GM12874 (cell line): ENCODE data around the gene ITPRIP.

Source experiments
- CTCF ChIP-seq: IDR thresholded peaks from 2 replicates; pipeline ENCODE4 v1.5.1; 2011; ENCODE audit warnings: low read depth, mild to moderate bottlenecking, control low read depth, low read length, moderate library complexity; ENCODE audit not compliant: insufficient read depth

Gene ITPRIP

DNA sequence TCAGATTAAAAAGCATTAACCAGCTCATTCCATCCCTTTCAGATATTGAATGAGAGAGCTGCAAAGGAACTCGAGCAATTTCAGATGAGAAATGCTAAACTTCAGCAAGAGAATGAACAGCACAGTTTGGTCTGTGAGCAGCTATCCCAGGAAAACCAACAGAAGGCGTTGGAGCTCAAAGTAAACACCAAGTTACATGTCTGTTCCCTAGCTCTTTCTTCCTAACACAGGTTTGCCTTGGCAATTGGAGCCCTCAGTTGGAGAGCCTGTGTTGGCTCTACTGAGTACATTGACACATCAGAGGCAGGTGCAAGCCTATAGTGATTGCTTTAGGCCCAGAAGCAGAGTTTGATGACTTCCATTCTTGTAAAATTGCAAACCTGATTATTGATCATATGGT, 30.1 kb upstream of the ITPRIP start:
- TF ChIP-seq CTCF, result no peak

DNA sequence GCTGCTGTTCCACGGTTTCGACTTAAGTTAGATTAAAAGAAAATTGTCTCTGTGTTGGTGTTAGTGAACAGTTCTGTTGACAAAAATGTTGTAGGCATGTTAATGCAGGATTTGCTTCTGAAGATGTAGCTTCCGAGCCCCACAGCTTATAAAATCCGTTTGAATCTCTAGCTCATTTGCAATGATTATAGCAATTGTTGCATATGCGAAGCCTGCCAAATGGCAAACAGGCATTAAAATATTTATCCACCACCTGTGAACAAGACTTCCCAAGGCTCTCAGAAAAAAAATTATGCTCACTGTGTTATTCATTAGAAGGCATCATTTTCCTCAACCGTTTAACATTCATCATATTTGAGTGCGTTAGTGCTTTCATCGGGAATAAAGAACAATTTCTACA, 29.6 kb upstream of the ITPRIP start:
- no peak for TF ChIP-seq CTCF

DNA sequence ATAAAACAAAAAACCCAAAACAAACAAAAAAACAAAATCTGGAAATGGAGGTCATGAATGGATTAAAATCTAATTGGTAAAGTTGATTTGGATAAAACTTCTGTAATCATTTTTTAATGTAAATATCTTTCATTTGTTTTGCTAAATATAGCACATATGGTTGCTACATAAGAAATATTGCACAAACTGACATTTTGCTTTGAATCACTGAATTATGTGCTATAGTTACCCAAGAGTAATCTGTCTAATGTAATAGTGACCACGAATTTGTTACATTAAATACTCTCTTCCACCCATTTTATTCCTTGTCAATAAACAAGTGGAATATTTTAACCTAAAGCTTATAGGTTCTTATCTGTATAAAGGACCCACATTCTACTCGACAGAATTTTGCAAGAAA, 21.5 kb upstream of the ITPRIP start:
- TF ChIP-seq CTCF, result no peak

DNA sequence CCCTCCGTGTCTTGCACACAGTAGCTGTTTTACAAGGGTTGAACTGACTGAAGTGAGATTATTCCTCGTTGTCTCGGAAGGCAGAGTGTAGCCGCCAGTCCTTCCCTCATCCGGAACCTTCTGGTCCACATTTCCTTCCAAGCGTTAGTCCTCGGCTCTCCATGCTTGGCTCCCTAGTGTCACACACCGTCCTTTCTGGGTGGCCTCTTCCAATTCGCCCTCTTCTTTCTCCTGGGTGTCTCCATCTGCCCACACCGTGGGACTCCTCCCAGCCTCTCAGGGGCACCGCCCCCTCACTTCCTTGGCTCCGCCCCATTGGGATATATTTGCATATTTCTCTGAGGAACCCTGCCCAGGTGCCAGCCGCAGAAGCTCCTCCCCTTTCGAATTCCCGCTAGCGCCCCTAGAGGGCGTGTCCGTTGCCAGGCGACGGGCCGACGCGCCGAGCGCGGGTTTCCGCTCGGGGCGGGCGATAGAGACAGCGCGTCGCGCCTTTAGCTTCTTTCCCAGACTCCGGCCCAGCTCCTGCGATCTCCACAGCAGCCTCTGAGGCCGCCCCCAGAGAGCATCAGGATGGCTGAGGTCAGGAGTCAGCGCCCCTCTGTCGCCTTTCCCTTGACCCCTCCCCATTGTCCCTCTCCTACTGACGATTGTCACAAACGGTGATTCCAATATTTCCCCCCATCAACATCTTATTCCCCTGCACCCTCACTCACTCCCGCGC, 15.2 kb upstream of the ITPRIP start, which contains the start of gene CFAP58:
CFAP58 (plus strand) TSS at position 509 of the 724 bp plus-strand sequence; CDS start at position 574, 65 bp downstream.
- peak; percentile 76 for TF ChIP-seq CTCF

- no peak for TF ChIP-seq CTCF
Measured at GRCh38 chr10:104351919-104352318, 13.7 kb upstream of the ITPRIP start.

- no peak for TF ChIP-seq CTCF
Measured at GRCh38 chr10:104351061-104351702, 12.9 kb upstream of the ITPRIP start.

DNA sequence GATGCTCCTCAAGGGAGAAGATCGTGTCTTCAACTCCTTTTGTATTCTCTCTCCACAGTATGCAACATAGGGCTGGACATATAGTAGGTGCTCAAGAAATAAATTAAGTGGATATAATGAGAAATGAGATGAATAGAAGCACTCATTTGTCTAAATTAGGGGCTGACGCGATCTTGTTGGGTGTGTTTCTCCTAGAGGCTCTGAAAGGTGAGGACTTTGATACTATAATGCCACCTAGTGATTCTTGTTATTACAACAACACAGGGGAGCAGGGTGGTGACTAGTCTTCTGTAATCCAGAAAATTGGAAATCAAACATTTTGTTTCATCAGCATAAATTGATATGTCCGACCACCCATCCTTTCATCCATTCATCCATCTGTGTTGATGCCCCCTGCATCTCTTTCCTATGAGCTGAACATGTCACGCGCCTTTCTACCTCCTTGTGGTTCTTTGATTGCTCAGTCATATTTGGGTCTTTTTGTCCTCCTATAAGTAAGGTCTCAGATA, 11.9 kb upstream of the ITPRIP start:
- TF ChIP-seq CTCF, result peak; percentile 44; the same call in 1 of the 2 replicates
